CD4-positive, alpha-beta T cell (primary cell): Measurements from ENCODE around the gene CYYR1. TPM values are rescaled to one million over a fixed set of nuclear protein-coding genes. Genes with fewer than 3 reads are reported as not detected.

ENCODE experiments used
- ATAC-seq: fragments of 200-7000 bp; cut with Tn5 transposase; one replicate; pipeline ENCODE4 v1.10.0; 2022; ENCODE audit warnings: mild to moderate bottlenecking; ENCODE audit not compliant: poor library complexity
- CTCF ChIA-PET: fragments of 350-600 bp; sonication (Branson Sonifier 250); formaldehyde crosslinking; loops from one replicate; lab custom pipeline; 2021; ENCODE audit warnings: antibody characterized with exemption, inconsistent platforms; lab: Charles Lee
- POLR2A ChIA-PET: fragments of 350-600 bp; sonication (Branson Sonifier 250); formaldehyde crosslinking; loops from one replicate; lab custom pipeline; 2021; ENCODE audit warnings: antibody characterized with exemption, inconsistent platforms; lab: Charles Lee
- DNase-seq, 14 experiments: peaks; one replicate each; pipeline ENCODE4 v3.0.0-alpha.2; 2013 to 2020; ENCODE audit warnings: mixed read lengths in 2 of 14
- H3K27ac ChIP-seq, 2 donors: one replicate each; pipeline versions ENCODE4 v1.5.1 to v1.7.0; 2013; ENCODE audit warnings: low read length in 2 of 2, low read depth in 1 of 2, mild to moderate bottlenecking in 1 of 2
- H3K27me3 ChIP-seq, 2 experiments: 1 replicate in 1 of 2; 2 replicates in 1 of 2; pipeline versions ENCODE4 v1.6.1 to v1.7.0; 2013; ENCODE audit warnings: low read length in 2 of 2, control low read depth in 1 of 2, mild to moderate bottlenecking in 1 of 2, moderate library complexity in 1 of 2; ENCODE audit not compliant: insufficient read depth in 2 of 2, control insufficient read depth in 1 of 2
- H3K36me3 ChIP-seq: one replicate; pipeline ENCODE4 v1.6.1; 2013; ENCODE audit warnings: low read length, control low read depth; ENCODE audit not compliant: insufficient read depth
- H3K4me1 ChIP-seq: one replicate; pipeline ENCODE4 v1.6.1; 2013; ENCODE audit warnings: low read length, control low read depth; ENCODE audit not compliant: insufficient read depth
- H3K4me3 ChIP-seq: one replicate; pipeline ENCODE4 v1.5.1; 2013; ENCODE audit warnings: mild to moderate bottlenecking, low read length, moderate library complexity
- H3K9me3 ChIP-seq, 2 experiments: 1 replicate in 1 of 2; 2 replicates in 1 of 2; pipeline versions ENCODE4 v1.6.1 to v1.7.0; 2013; ENCODE audit warnings: low read length in 2 of 2, mild to moderate bottlenecking in 2 of 2, control low read depth in 1 of 2, moderate library complexity in 1 of 2; ENCODE audit not compliant: control insufficient read depth in 1 of 2, insufficient read depth in 1 of 2
- H3K27ac Mint-ChIP-seq: one replicate; pipeline ENCODE4 v1.8.0; 2020; ENCODE audit warnings: mixed read lengths
- H3K27me3 Mint-ChIP-seq: one replicate; pipeline ENCODE4 v1.8.0; 2021; ENCODE audit warnings: mixed read lengths
- H3K36me3 Mint-ChIP-seq: one replicate; pipeline ENCODE4 v1.8.0; 2021; ENCODE audit warnings: low read depth, mixed read lengths
- H3K4me1 Mint-ChIP-seq: one replicate; pipeline ENCODE4 v1.8.0; 2021; ENCODE audit warnings: low read depth, mixed read lengths
- H3K4me3 Mint-ChIP-seq: one replicate; pipeline ENCODE4 v1.8.0; 2020; ENCODE audit warnings: mild to moderate bottlenecking, mixed read lengths
- H3K9me3 Mint-ChIP-seq: one replicate; pipeline ENCODE4 v1.8.0; 2020; ENCODE audit warnings: mixed read lengths
- CTCF ChIP-seq: fragments of 200-600 bp; IDR thresholded peaks from one replicate; pipeline ENCODE4 v1.8.0; 2022; ENCODE audit warnings: antibody characterized with exemption, mild to moderate bottlenecking
- intact Hi-C, 2 experiments: fragments of 100-400 bp; cut with DNase I in 1 of 2; cut with micrococcal nuclease in 1 of 2; formaldehyde crosslinking; loops; one replicate each; pipeline versions ENCODE4 v1.15.1 to v1.9.0; 2023 to 2025; cut with DNase I, micrococcal nuclease
- total RNA-seq, 174 experiments: library from RNA in 2 of 174; stranded (reverse) in 2 of 174; gene quantifications; one replicate each; pipeline ENCODE4 v1.2.3 and lab custom pipeline; 2021 to 2026

CYYR1 gene
- total RNA-seq, 2 experiments from 2014 or later: not detected

GRCh38 chr21:26595971-26596370, 22.9 kb upstream of the CYYR1 start:
- Histone ChIP-seq H3K4me1 (no peaks in the 10 kb centered on the region), H3K9me3 (peaks cover 0 to 4% of the 10 kb centered on the region in 2 experiments), H3K4me3 (no peak overlapping the region), H3K36me3 (no peaks in the 10 kb centered on the region), H3K27ac (no peak overlapping the region), H3K27me3 (no peaks in the 10 kb centered on the region)
- POLR2A ChIA-PET: no interaction called here
- H3K9me3 Mint-ChIP-seq: no peaks in the 10 kb centered on the region
- CTCF ChIA-PET: no interaction called here
- no peak for ATAC-seq
- DNase-seq: no peak
- H3K27ac Mint-ChIP-seq: no peak overlapping the region
- no peak for TF ChIP-seq CTCF
- H3K36me3 Mint-ChIP-seq: no peaks in the 10 kb centered on the region
- no peaks in the 10 kb centered on the region for H3K27me3 Mint-ChIP-seq
- intact Hi-C loops: no loop called here
- H3K4me1 Mint-ChIP-seq: no peaks in the 10 kb centered on the region
- no peak overlapping the region for H3K4me3 Mint-ChIP-seq

GRCh38 chr21:26593800-26594199, 20.7 kb upstream of the CYYR1 start:
- no peak overlapping the region for H3K4me3 ChIP-seq
- no peak for ATAC-seq
- no peaks in the 10 kb centered on the region for H3K4me1 ChIP-seq
- Mint-ChIP-seq H3K36me3 (no peaks in the 10 kb centered on the region), H3K4me3 (no peak overlapping the region), H3K27me3 (no peaks in the 10 kb centered on the region), H3K9me3 (no peaks in the 10 kb centered on the region), H3K4me1 (no peaks in the 10 kb centered on the region), H3K27ac (no peak overlapping the region)
- no peak for DNase-seq
- H3K27me3 ChIP-seq: no peaks in the 10 kb centered on the region
- CTCF ChIA-PET: no interaction called here
- POLR2A ChIA-PET: no interaction called here
- no peaks in the 10 kb centered on the region for H3K36me3 ChIP-seq
- TF ChIP-seq CTCF: no peak
- no peak overlapping the region for H3K27ac ChIP-seq
- peaks cover 0 to 4% of the 10 kb centered on the region in 2 experiments for H3K9me3 ChIP-seq
- intact Hi-C loops: no loop called here

GRCh38 chr21:26591543-26591942, 18.5 kb upstream of the CYYR1 start:
- ChIA-PET POLR2A (no interaction called here), CTCF (no interaction called here)
- Histone ChIP-seq H3K27me3 (no peaks in the 10 kb centered on the region), H3K4me3 (no peak overlapping the region), H3K27ac (no peak overlapping the region), H3K4me1 (no peaks in the 10 kb centered on the region), H3K9me3 (peaks cover 0 to 4% of the 10 kb centered on the region in 2 experiments), H3K36me3 (no peaks in the 10 kb centered on the region)
- DNase-seq (no peak), ATAC-seq (no peak)
- H3K4me3 Mint-ChIP-seq: no peak overlapping the region
- H3K9me3 Mint-ChIP-seq: no peaks in the 10 kb centered on the region
- intact Hi-C loops: no loop called here
- no peak for TF ChIP-seq CTCF
- no peaks in the 10 kb centered on the region for H3K36me3 Mint-ChIP-seq
- H3K27ac Mint-ChIP-seq: no peak overlapping the region
- no peaks in the 10 kb centered on the region for H3K27me3 Mint-ChIP-seq
- H3K4me1 Mint-ChIP-seq: no peaks in the 10 kb centered on the region
